Measurements from ENCODE around the gene TECR.
A peak's percentile ranks its signal among the peaks of the same experiment; 100 is the strongest.
"Not testable (repeated sequence)": the region's sequence is repeated elsewhere in the genome, so short reads cannot be mapped to it uniquely, and the experiment has no call there.

TECR gene

GRCh38 chr19:14585187-14585586 lies 55.8 kb downstream of the TECR start:
- DNase-seq (ENCODE audit: low read depth in 2 of 2), result peak in 1 of 2 donors; percentile 13

DNA sequence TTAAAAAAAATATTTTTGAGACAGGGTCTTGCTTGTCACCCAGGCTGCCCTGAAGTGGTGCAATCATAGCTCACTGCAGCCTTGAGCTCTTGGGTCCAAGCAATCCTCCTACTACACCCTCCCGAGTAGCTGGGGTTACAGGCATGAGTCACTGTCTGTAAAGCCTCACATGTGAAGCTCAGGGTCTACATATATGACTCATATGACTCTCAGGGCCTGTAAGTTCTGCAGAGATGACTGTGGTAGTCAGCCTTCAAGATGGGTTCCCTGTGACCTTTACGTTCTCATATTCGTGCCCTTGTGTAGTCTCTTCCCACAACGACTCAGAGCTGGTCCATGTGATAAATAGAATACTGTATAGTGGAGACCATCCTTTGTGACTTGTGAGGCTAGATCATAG lies 60.0 kb downstream of the TECR start:
- DNase-seq (ENCODE audit: low read depth in 2 of 2), result not testable (repeated sequence)

GRCh38 chr19:14595558-14595957 lies 66.2 kb downstream of the TECR start:
- DNase-seq (ENCODE audit: low read depth in 2 of 2), result no peak

GRCh38 chr19:14599548-14600147 lies 70.3 kb downstream of the TECR start:
- DNase-seq (ENCODE audit: low read depth in 2 of 2), result no peak

DNA sequence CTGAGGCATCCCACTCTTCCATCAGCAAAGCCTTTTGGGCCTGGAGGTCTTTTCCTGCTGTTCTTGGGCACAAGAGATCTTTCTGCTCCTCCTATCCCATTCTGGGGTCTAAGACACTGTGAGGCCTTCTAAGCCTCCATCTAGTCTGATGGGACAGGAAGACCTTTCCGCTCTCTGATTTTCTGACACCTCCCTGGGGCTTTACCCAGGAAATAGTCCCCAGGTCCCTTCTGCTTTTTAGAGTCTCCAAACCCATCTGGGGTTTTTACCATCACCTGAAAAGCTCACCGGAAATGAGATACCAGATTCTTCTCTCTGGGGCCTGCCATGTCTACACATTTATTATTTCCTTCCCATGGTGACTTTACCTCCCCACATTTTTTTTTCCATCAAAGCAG lies 74.6 kb downstream of the TECR start:
- no peak for DNase-seq (ENCODE audit: low read depth in 2 of 2)

DNA sequence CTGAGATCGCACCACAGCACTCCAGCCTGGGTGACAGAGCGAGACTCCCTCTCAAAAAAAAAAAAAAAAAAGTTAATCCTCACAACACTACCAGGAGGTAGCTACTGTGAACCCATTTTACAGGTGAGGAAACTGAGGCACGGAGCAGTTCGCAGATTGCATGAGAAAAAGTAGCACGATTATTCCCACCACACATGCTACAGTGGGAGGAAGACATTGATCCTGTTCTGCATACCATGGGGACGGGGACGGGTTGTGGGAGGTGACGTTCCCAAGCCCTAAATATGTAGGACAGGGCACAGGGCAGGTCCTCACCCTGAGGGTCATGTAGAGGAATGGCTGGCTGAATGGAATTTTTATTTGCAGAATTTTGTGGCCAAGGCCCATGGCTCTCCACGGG lies 77.2 kb downstream of the TECR start:
- DNase-seq (ENCODE audit: low read depth in 2 of 2), result no peak

- no peak for DNase-seq (ENCODE audit: low read depth in 2 of 2)
Measured at GRCh38 chr19:14611051-14611450, 81.7 kb downstream of the TECR start.

- DNase-seq (ENCODE audit: low read depth in 2 of 2), result not testable (repeated sequence)
Measured at GRCh38 chr19:14612242-14612641, 82.8 kb downstream of the TECR start.

DNA sequence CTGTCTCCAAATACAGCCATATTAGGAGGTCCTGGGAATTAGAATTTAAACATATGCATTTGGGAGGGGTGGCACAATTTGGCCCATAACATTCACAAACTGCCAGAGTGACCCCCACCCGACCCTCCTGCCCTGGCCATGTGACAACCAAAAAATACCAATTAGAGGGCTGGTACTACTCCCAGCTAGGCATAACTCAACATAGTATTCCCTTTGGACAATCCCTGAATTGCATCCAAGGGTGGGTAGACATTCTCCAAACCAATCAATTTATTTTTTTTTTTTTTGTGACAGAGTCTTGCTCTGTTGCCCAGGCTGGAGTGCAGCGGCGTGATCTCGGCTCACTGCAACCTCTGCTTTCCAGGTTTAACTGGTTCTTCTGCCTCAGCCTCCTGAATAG lies 83.3 kb downstream of the TECR start:
- DNase-seq (ENCODE audit: low read depth in 2 of 2), result no peak

- DNase-seq (ENCODE audit: low read depth in 2 of 2), result not testable (repeated sequence)
Measured at GRCh38 chr19:14613399-14614098, 84.2 kb downstream of the TECR start.

DNA sequence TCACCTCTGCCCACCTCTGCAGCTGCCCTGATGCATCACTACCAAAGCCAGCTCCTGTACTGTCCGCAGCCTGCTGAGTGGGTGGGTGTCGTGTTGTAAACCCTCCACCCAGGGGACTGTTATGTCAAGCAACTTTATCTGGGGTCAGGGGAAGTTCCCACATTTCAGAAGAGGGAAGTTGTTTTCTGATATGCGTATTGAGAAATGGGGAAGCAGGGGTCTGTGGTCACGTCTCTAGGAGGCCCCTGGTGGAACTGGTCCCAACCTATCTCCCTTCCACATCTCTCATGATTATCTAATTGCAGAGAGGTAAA lies 84.7 kb downstream of the TECR start:
- no peak for DNase-seq (ENCODE audit: low read depth in 2 of 2)

Data from stimulated activated CD8-positive, alpha-beta memory T cell treated with anti-CD3 and anti-CD28 coated beads, Interleukin-15, amount 100 ng/mL, for 4 hours (primary cell).